Ascending aorta (tissue), 2 donors: ENCODE data around the gene NTRK1. TPM values are rescaled to one million over a fixed set of nuclear protein-coding genes. Genes with fewer than 3 reads are reported as not detected.

Source experiments
- DNase-seq, 2 donors: peaks; one replicate each; pipeline ENCODE4 v3.0.0-alpha.2; 2019; ENCODE audit warnings: low spot score in 2 of 2
- H3K27ac ChIP-seq, 2 donors: fragments of 200-600 bp; sonication (generic); one replicate each; pipeline ENCODE4 v1.5.1; 2016 to 2017; ENCODE audit warnings: mild to moderate bottlenecking in 1 of 2
- H3K27me3 ChIP-seq: fragments of 200-600 bp; sonication (generic); one replicate; pipeline ENCODE4 v1.5.1; 2017
- H3K36me3 ChIP-seq, 2 donors: fragments of 200-600 bp; sonication (generic); one replicate each; pipeline ENCODE4 v1.5.1; 2016
- H3K4me1 ChIP-seq, 2 donors: fragments of 200-600 bp; sonication (generic); one replicate each; pipeline ENCODE4 v1.5.1; 2016 to 2017; ENCODE audit warnings: mild to moderate bottlenecking in 1 of 2
- H3K4me3 ChIP-seq, 2 donors: fragments of 200-600 bp; sonication (generic); one replicate each; pipeline ENCODE4 v1.5.1; 2016 to 2017; ENCODE audit warnings: mild to moderate bottlenecking in 1 of 2
- H3K9me3 ChIP-seq, 2 donors: fragments of 200-600 bp; sonication (generic); one replicate each; pipeline ENCODE4 v1.5.1; 2016
- CTCF ChIP-seq, 3 experiments: fragments of 200-600 bp in 2 of 3; fragments of 450-650 bp in 1 of 3; sonication (generic) in 2 of 3; IDR thresholded peaks; one replicate each; pipeline ENCODE4 v1.5.1; 2016 to 2019; ENCODE audit warnings: antibody characterized with exemption in 3 of 3, mild to moderate bottlenecking in 1 of 3, moderate library complexity in 1 of 3
- intact Hi-C: fragments of 100-400 bp; cut with DNase I; formaldehyde crosslinking; loops from one replicate; pipeline ENCODE4 v1.15.1; 2023
- total RNA-seq: library from RNA; depleted of rRNA; stranded (reverse); fragments of >200 nt; gene quantifications from one replicate; pipeline ENCODE4 v1.1.0, GENCODE V29; 2016

NTRK1 gene
- total RNA-seq, 1 donor from 2014 or later: not detected

- intact Hi-C loops: no loop called here
- Histone ChIP-seq H3K4me1 (no peaks in the 10 kb centered on the region), H3K27me3 (no peaks in the 10 kb centered on the region), H3K36me3 (no peaks in the 10 kb centered on the region), H3K27ac (no peak overlapping the region), H3K9me3 (no peaks in the 10 kb centered on the region), H3K4me3 (no peak overlapping the region)
- DNase-seq: no peak
- no peak for TF ChIP-seq CTCF (IDR thresholded peaks at IDR 0.05)
These were observed 27.1 kb upstream of the NTRK1 start for GRCh38 chr1:156833603-156834002.

DNA sequence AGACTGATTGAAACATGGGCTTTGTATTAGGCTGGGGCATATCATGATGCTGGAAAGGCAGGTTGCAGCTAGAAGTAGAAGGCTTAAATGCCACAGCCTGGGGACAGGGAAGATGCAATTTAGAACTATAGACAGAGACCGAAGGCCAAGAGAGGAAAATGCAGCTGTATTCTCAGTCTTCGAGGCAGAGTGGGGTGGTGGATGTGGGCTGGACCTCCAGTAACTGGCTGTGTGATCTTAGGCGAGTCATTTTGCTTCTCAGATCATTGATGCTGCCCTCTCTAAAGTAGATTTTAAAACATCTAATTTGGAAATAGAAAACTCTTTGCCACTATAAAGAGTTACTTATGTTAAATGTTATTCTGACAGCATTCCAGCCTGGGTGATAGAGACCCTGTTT lies 26.3 kb upstream of the NTRK1 start:
- H3K4me1 ChIP-seq: no peaks in the 10 kb centered on the region
- no peaks in the 10 kb centered on the region for H3K9me3 ChIP-seq
- no peak for TF ChIP-seq CTCF (IDR thresholded peaks at IDR 0.05)
- no peaks in the 10 kb centered on the region for H3K36me3 ChIP-seq
- no peak overlapping the region for H3K4me3 ChIP-seq
- H3K27ac ChIP-seq: no peak overlapping the region
- H3K27me3 ChIP-seq: no peaks in the 10 kb centered on the region
- no peak for DNase-seq
- intact Hi-C loops: no loop called here

DNA sequence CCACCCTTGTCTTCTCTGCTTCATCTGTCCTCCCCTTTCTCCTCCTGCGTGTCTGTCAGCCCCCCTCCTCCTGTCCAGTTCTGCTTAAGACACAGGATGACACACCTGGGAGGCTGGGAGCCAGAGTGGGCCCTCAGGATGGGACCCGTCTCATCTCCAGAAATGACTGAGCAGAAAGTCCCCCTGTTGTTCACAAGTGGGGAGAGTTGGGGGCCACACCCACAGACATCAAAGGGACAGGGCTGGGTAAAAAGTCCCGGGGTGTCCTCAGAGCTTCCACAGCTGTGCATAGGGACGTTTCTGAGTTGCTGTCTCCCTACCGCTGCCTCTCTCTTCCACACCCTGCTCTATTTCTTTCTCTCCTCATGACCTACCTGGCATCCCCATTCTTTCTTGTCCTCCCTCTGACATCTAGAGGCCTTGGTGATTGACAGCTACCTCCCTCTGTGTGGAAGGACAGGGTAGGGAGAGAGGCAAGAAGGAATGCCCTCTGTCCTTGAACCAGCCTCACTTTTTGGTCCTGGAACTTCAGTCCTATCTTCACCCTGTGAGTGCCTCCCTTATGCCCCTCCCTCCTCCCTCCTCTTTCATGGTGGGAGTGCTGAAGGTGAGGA lies 24.5 kb upstream of the NTRK1 start:
- Histone ChIP-seq H3K27me3 (no peaks in the 10 kb centered on the region), H3K4me1 (no peaks in the 10 kb centered on the region), H3K27ac (no peak overlapping the region), H3K36me3 (no peaks in the 10 kb centered on the region), H3K9me3 (no peaks in the 10 kb centered on the region), H3K4me3 (no peak overlapping the region)
- no peak for DNase-seq
- TF ChIP-seq CTCF (IDR thresholded peaks at IDR 0.05): no peak
- intact Hi-C loops: no loop called here

DNA sequence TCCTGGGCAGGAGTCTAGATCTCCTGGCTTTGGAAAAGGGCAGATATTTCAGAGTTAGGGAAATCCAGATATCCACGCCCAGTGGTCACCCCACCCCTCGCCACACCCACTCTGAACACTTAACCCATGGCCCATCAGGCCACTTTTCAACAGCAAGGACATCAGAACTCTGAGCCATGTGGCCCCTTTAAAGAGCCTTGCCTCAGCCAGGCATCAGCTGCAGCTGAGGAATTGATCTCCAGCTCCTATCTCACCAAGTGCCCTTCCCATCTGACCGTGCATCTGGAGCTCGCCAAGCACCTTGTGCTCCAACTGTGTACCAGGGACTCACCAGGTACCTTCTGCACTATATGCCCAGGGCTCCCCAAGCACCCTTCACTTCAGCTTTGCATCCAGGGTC lies 23.8 kb upstream of the NTRK1 start:
- no peak for TF ChIP-seq CTCF (IDR thresholded peaks at IDR 0.05)
- Histone ChIP-seq H3K27me3 (no peaks in the 10 kb centered on the region), H3K36me3 (no peaks in the 10 kb centered on the region), H3K27ac (no peak overlapping the region), H3K9me3 (no peaks in the 10 kb centered on the region), H3K4me3 (no peak overlapping the region), H3K4me1 (no peaks in the 10 kb centered on the region)
- intact Hi-C loops: no loop called here
- DNase-seq: no peak

DNA sequence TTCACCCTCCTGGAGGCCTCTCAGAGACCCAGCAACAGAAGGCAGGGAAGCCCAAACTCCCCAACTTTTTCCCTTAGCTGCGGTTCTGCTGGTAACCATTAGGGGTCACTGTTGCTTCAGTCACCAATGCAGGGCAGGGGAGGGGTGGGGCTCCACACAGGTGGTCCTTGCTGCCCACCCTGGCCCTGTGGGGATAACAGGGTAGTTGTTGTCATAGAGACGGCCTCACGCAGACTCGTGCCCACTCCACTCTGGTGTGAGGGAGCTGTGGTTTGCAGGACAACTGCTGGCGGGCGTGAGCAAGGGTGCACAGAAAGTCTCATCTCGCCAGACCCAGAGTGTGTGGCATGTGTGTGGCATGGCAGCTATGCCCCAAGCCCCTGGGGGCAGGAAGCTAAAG lies 21.7 kb upstream of the NTRK1 start:
- H3K4me3 ChIP-seq: no peak overlapping the region
- H3K9me3 ChIP-seq: no peaks in the 10 kb centered on the region
- no peak overlapping the region for H3K27ac ChIP-seq
- intact Hi-C loops: no loop called here
- TF ChIP-seq CTCF (IDR thresholded peaks at IDR 0.05): peak; percentile 60 to 82 (median 71)
- H3K27me3 ChIP-seq: no peaks in the 10 kb centered on the region
- no peaks in the 10 kb centered on the region for H3K36me3 ChIP-seq
- no peaks in the 10 kb centered on the region for H3K4me1 ChIP-seq
- no peak for DNase-seq
